HG02943 (cell line): ENCODE data around the gene UNC93A.

Source experiments
- ATAC-seq: cut with Tn5 transposase; IDR thresholded peaks from one replicate; pipeline ENCODE4 v1.9.1; 2021; ENCODE audit warnings: mild to moderate bottlenecking, low read depth, moderate library complexity; ENCODE audit not compliant: unreplicated experiment

The UNC93A gene

GRCh38 chr6:167292301-167293087 is 1.4 kb downstream of the UNC93A start:
- no peak for ATAC-seq

- no peak for ATAC-seq
Measured at GRCh38 chr6:167293088-167293589, 2.0 kb downstream of the UNC93A start.

- no peak for ATAC-seq
Measured at GRCh38 chr6:167293590-167294091, 2.5 kb downstream of the UNC93A start.

- no peak for ATAC-seq
Measured at GRCh38 chr6:167294241-167294640, 3.1 kb downstream of the UNC93A start.

GRCh38 chr6:167294651-167295494 is 3.8 kb downstream of the UNC93A start:
- ATAC-seq: no peak

- ATAC-seq: no peak
Measured at GRCh38 chr6:167295495-167296292, 4.6 kb downstream of the UNC93A start.

GRCh38 chr6:167296293-167296690 is 5.2 kb downstream of the UNC93A start:
- ATAC-seq: no peak

- ATAC-seq: no peak
Measured at GRCh38 chr6:167296902-167297301, 5.8 kb downstream of the UNC93A start.

- ATAC-seq: no peak
Measured at GRCh38 chr6:167298127-167298526, 7.0 kb downstream of the UNC93A start.

- no peak for ATAC-seq
Measured at GRCh38 chr6:167299641-167300308, 8.7 kb downstream of the UNC93A start.

- ATAC-seq: no peak
Measured at GRCh38 chr6:167300902-167301777, 10.0 kb downstream of the UNC93A start.

GRCh38 chr6:167302074-167302473 is 11.0 kb downstream of the UNC93A start:
- no peak for ATAC-seq

GRCh38 chr6:167302796-167303195 is 11.7 kb downstream of the UNC93A start:
- no peak for ATAC-seq

- no peak for ATAC-seq
Measured at GRCh38 chr6:167303675-167304625, 12.8 kb downstream of the UNC93A start.

GRCh38 chr6:167304912-167305311 is 13.8 kb downstream of the UNC93A start:
- ATAC-seq: no peak

- no peak for ATAC-seq
Measured at GRCh38 chr6:167305796-167306195, 14.7 kb downstream of the UNC93A start.

- no peak for ATAC-seq
Measured at GRCh38 chr6:167306401-167306998, 15.4 kb downstream of the UNC93A start.
